Endothelial cell of umbilical vein (primary cell): ENCODE results near the gene ILF2. TPM values are rescaled to one million over a fixed set of nuclear protein-coding genes. Genes with fewer than 3 reads are reported as not detected.

Source experiments
- BruUV-seq: library from RNA; stranded (reverse); fragments of 400-500 nt; replicated peaks from 2 replicates; lab custom pipeline; 2021; lab: Mats Ljungman, UMichigan
- CTCF ChIA-PET: fragments of 300-600, 350-600 bp; sonication (Branson Sonifier 250); formaldehyde crosslinking; loops from one replicate; lab custom pipeline; 2021; ENCODE audit warnings: antibody characterized with exemption, inconsistent platforms; lab: Charles Lee
- POLR2A ChIA-PET: fragments of 300-600, 350-600 bp; sonication (Branson Sonifier 250); formaldehyde crosslinking; loops from one replicate; lab custom pipeline; 2021; ENCODE audit warnings: antibody characterized with exemption, inconsistent platforms; lab: Charles Lee
- DNase-seq: peaks from one replicate; pipeline ENCODE4 v3.0.0-alpha.2; 2011; ENCODE audit warnings: low read depth, low spot score
- FAIRE-seq: peaks from 2 replicates; lab custom pipeline; 2011; peaks lifted over from hg19 to GRCh38; lab: Jason Lieb, UNC
- H2AFZ ChIP-seq: 2 replicates; pipeline ENCODE4 v1.6.0; 2012; ENCODE audit warnings: low read depth, low read length, control low read depth, inconsistent platforms
- H3K27ac ChIP-seq: 2 replicates; pipeline ENCODE4 v1.5.1; 2011; ENCODE audit warnings: low read depth, mild to moderate bottlenecking, control low read depth, low read length, moderate library complexity; ENCODE audit not compliant: insufficient read depth
- H3K27me3 ChIP-seq, 2 experiments: 2 replicates each; pipeline versions ENCODE4 v1.6.0 to v1.6.1; 2011; ENCODE audit warnings: low read length in 2 of 2, mixed read lengths in 1 of 2; ENCODE audit not compliant: control insufficient read depth in 2 of 2, insufficient read depth in 2 of 2
- H3K36me3 ChIP-seq, 2 experiments: 2 replicates in 1 of 2; 3 replicates in 1 of 2; pipeline ENCODE4 v1.5.1; 2011; ENCODE audit warnings: low read length in 2 of 2, mild to moderate bottlenecking in 1 of 2, moderate library complexity in 1 of 2; ENCODE audit not compliant: control insufficient read depth in 2 of 2, insufficient read depth in 2 of 2; ENCODE audit errors: extremely low read depth in 1 of 2
- H3K4me1 ChIP-seq: 3 replicates; pipeline ENCODE4 v1.5.1; 2011; ENCODE audit warnings: mild to moderate bottlenecking, low read length; ENCODE audit not compliant: control insufficient read depth, insufficient read depth; ENCODE audit errors: extremely low read depth
- H3K4me2 ChIP-seq: 2 replicates; pipeline ENCODE4 v1.6.1; 2011; ENCODE audit warnings: low read length, control low read depth, mixed read lengths; ENCODE audit not compliant: insufficient read depth
- H3K4me3 ChIP-seq, 3 experiments: fragments of 200-600 bp in 1 of 3; sonication (generic), shearing (Covaris generic) in 1 of 3; replicated peaks in 1 of 3; 2 replicates each; pipeline ENCODE4 v1.5.1; 2011 to 2016; ENCODE audit warnings: control low read depth in 3 of 3, low read length in 3 of 3, mild to moderate bottlenecking in 2 of 3, inconsistent platforms in 1 of 3, low read depth in 1 of 3, moderate library complexity in 1 of 3; ENCODE audit not compliant: insufficient read depth in 1 of 3
- H3K79me2 ChIP-seq: 2 replicates; pipeline ENCODE4 v1.6.0; 2012; ENCODE audit warnings: low read length, inconsistent platforms; ENCODE audit not compliant: control insufficient read depth, insufficient read depth
- H3K9ac ChIP-seq: replicated peaks from 2 replicates; pipeline ENCODE3; 2011; ENCODE audit warnings: low read length, control low read depth; ENCODE audit not compliant: insufficient read depth; ENCODE audit errors: extremely low read depth
- H3K9me1 ChIP-seq: replicated peaks from 3 replicates; pipeline ENCODE4 v1.6.0; 2011; ENCODE audit warnings: mild to moderate bottlenecking, low read length; ENCODE audit not compliant: control insufficient read depth, insufficient read depth; ENCODE audit errors: extremely low read depth
- H3K9me3 ChIP-seq: replicated peaks from 2 replicates; pipeline ENCODE4 v1.5.1; 2012; ENCODE audit warnings: low read length, inconsistent platforms; ENCODE audit not compliant: control insufficient read depth, insufficient read depth
- H4K20me1 ChIP-seq: replicated peaks from 2 replicates; pipeline ENCODE3; 2011; ENCODE audit warnings: mild to moderate bottlenecking, low read length; ENCODE audit not compliant: control insufficient read depth, insufficient read depth; ENCODE audit errors: extremely low read depth
- EZH2 ChIP-seq: IDR thresholded peaks from 2 replicates; pipeline ENCODE4 v1.6.1; 2012; ENCODE audit warnings: borderline replicate concordance, low read depth, mild to moderate bottlenecking, moderate library complexity, low read length, inconsistent platforms; ENCODE audit not compliant: severe bottlenecking
- POLR2AphosphoS5 ChIP-seq: IDR thresholded peaks from 2 replicates; pipeline ENCODE4 v1.6.1; 2012; ENCODE audit warnings: low read depth, mild to moderate bottlenecking, control low read depth, low read length, moderate library complexity; ENCODE audit not compliant: insufficient read depth
- dilution Hi-C: fragments of 300-500 bp; cut with MboI; formaldehyde crosslinking; loops from one replicate; pipeline ENCODE4 v1.15.0; 2019; ENCODE audit warnings: low sequenced_read_pairs; ENCODE audit not compliant: extremely low pct_ligation_motif_present
- intact Hi-C: fragments of 100-400 bp; cut with micrococcal nuclease; formaldehyde crosslinking; loops from one replicate; pipeline ENCODE4 v1.10.0; 2022
- polyA plus RNA-seq, 4 experiments: library from polyadenylated mRNA; depleted of rRNA in 3 of 4; stranded (reverse) in 3 of 4; unstranded in 1 of 4; fragments of >200 nt; gene quantifications; 2 replicates each; pipeline versions ENCODE4 v1.2.1 to v1.2.3, GENCODE V29; 2011 to 2012; ENCODE audit warnings: missing spikeins in 1 of 4
- total RNA-seq: library from RNA; stranded (reverse); gene quantifications from 2 replicates; pipeline ENCODE4 v1.2.3, GENCODE V29; 2021

ILF2 gene
- total and polyA plus RNA-seq, 2 donors (not counting 3 experiments of a cell fraction or from before 2014, with no cell fraction given) = 271 to 303 TPM

DNA sequence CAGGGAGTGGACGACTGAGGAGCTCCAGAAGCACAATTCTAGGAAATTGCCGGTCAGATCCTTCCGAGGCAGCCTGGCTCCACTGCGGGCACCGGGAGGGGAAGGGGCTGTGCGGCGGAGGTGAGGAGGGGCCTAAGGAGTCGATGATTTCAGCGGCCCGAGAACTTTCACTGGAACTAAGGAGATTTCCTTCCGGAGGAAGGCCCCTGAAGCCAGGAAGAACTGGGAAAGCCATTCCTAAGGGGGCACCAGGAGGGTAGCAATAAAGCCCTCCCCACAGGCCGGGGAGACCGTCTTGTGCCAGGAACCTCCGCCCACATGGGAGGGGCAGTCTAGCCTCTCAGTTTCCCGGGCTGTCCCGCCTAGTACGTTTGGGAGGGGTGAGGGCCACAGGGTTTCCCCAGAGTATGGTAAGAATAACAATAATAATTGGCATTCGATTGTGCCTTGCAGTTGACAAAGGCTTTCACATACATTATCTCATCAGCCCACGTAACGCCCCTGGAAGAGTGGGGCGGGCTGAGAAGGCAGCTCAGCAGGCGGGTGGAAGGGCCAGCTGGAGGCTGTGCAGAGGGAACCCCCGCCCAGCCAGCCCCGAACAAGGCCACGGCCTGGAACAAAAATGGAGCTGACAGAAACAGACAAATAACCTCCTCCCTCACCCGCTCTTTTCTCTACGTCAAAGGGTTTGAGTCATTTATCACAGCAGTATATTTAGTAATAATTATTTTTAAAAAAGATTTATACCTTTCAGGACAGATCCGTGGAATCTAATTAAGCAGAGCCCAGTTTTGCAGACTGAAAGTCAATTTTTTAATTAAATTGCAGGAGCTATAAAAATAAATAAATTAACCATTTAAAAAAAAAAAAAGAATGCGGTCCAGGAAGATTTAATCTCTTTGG, 27.5 kb upstream of the ILF2 start:
- H3K36me3 ChIP-seq = peaks cover 0 to 3% of the 10 kb centered on the region in 2 experiments
- H4K20me1 ChIP-seq = no peaks in the 10 kb centered on the region
- peak overlapping the region; percentile 75 for H2AFZ ChIP-seq
- no peaks in the 10 kb centered on the region for H3K79me2 ChIP-seq
- peak; percentile 96 for DNase-seq
- H3K27me3 ChIP-seq = no peaks in the 10 kb centered on the region
- BruUV-seq = TSS peak; percentile 61
- peak overlapping the region; percentile 75 for H3K9ac ChIP-seq
- dilution Hi-C loops = no loop called here
- no peaks in the 10 kb centered on the region for H3K9me3 ChIP-seq
- intact Hi-C loops = loop anchor here (1.0 to 5.0 kb wide), 7 partner anchors 19 to 574 kb away; partner anchors contain the start of genes HAX1 and RPS27
- TF ChIP-seq EZH2 (no peak), POLR2AphosphoS5 (peak; percentile 51)
- H3K4me2 ChIP-seq = peak overlapping the region; percentile 45
- CTCF ChIA-PET = interaction anchor here (0.8 to 1.7 kb wide), 9 partner anchors 12 to 288 kb away, joined by 3 to 20 read pairs (median 5); partner anchors contain the start of genes NPR1, RAB13 and SLC27A3
- peak; percentile 100 for FAIRE-seq
- POLR2A ChIA-PET = interaction anchor here (0.8 to 0.9 kb wide), 3 partner anchors 22 to 75 kb away, joined by 3 read pairs; partner anchors contain the start of gene INTS3
- no peak overlapping the region for H3K4me3 ChIP-seq
- H3K27ac ChIP-seq = peak overlapping the region; percentile 90
- H3K9me1 ChIP-seq = no peaks in the 10 kb centered on the region
- peaks cover 26% of the 10 kb centered on the region for H3K4me1 ChIP-seq
